Endothelial cell of umbilical vein (primary cell): Measurements from ENCODE around the gene KRTAP5-1.

Source experiments
- EZH2 ChIP-seq: IDR thresholded peaks from 2 replicates; pipeline ENCODE4 v1.6.1; 2012; ENCODE audit warnings: borderline replicate concordance, low read depth, mild to moderate bottlenecking, moderate library complexity, low read length, inconsistent platforms; ENCODE audit not compliant: severe bottlenecking
- FOS ChIP-seq: IDR thresholded peaks from 2 replicates; pipeline ENCODE4 v1.6.1; 2011; ENCODE audit warnings: mild to moderate bottlenecking, low read length, moderate library complexity, borderline replicate concordance; ENCODE audit not compliant: insufficient read depth
- GATA2 ChIP-seq: IDR thresholded peaks from 2 replicates; pipeline ENCODE4 v1.7.0; 2011; ENCODE audit warnings: low read depth, mild to moderate bottlenecking, moderate library complexity, mixed read lengths, low read length; ENCODE audit not compliant: insufficient read length, insufficient read depth
- JUN ChIP-seq: IDR thresholded peaks from 2 replicates; pipeline ENCODE4 v1.6.1; 2011; ENCODE audit warnings: borderline replicate concordance, low read depth; ENCODE audit not compliant: insufficient read length, insufficient read depth
- MYC ChIP-seq: IDR thresholded peaks from one replicate; pipeline ENCODE4 v1.6.1; 2011; ENCODE audit warnings: mild to moderate bottlenecking, low read depth, low read length
- POLR2A ChIP-seq: IDR thresholded peaks from 2 replicates; pipeline ENCODE4 v1.6.1; 2012; ENCODE audit warnings: low read depth, mild to moderate bottlenecking, control low read depth, low read length
- POLR2AphosphoS5 ChIP-seq: IDR thresholded peaks from 2 replicates; pipeline ENCODE4 v1.6.1; 2012; ENCODE audit warnings: low read depth, mild to moderate bottlenecking, control low read depth, low read length, moderate library complexity; ENCODE audit not compliant: insufficient read depth
- TF ChIP-seq, protein P1 (sequence below), 2 donors: IDR thresholded peaks; 1 replicate in 1 of 2; 2 replicates in 1 of 2; pipeline ENCODE4 v1.5.1; 2011; ENCODE audit warnings: low read length in 2 of 2, mild to moderate bottlenecking in 2 of 2, moderate library complexity in 2 of 2, control low read depth in 1 of 2, inconsistent platforms in 1 of 2, low read depth in 1 of 2; ENCODE audit not compliant: insufficient read depth in 1 of 2; ENCODE audit errors: extremely low read depth in 1 of 2
- TF ChIP-seq, protein P2 (sequence below): IDR thresholded peaks from 2 replicates; pipeline ENCODE4 v1.6.1; 2011; ENCODE audit not compliant: insufficient read depth, insufficient read length

DNA sequence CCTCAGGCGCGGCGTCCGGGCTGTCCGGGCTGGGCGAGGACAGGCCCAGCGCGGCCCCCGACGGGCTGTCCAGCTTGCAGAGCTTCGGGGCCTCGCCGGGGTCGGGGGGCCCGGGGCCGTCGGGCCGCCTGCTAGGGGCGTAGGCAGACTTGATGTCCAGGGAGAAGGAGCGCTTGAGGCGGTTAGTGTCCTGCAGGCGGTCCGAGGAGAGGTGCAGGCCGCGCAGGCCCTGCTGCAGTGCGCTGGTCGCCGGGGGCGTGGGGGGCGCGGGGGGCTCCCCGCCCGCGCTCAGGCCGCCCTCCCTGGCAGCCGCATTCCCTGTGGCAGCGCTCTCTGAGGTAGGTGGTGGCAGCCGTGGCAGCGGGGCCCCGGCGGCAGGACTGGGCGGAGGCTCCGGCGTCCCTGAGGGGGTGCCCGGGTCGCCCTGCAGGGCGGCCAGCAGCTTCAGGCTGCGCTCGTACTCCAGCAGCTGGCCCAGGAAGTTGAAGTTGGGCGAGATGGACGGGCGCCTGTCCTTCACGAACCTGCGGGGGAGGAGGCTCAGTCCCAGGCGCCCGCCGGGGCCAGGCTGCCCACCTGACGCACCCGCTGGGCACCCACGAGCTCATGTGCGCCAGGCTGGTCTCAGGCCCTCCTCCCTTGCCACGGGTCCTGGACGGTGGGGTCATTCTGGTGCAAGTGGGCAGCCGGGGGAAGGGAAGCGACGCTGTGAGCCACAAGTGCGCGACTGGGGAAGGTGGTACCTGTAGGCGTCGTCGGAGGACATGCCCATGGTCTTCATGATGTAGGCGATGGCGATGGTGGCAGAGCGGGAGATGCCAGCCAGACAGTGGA, 27.8 kb downstream of the KRTAP5-1 start:
- TF ChIP-seq, protein P1, sequence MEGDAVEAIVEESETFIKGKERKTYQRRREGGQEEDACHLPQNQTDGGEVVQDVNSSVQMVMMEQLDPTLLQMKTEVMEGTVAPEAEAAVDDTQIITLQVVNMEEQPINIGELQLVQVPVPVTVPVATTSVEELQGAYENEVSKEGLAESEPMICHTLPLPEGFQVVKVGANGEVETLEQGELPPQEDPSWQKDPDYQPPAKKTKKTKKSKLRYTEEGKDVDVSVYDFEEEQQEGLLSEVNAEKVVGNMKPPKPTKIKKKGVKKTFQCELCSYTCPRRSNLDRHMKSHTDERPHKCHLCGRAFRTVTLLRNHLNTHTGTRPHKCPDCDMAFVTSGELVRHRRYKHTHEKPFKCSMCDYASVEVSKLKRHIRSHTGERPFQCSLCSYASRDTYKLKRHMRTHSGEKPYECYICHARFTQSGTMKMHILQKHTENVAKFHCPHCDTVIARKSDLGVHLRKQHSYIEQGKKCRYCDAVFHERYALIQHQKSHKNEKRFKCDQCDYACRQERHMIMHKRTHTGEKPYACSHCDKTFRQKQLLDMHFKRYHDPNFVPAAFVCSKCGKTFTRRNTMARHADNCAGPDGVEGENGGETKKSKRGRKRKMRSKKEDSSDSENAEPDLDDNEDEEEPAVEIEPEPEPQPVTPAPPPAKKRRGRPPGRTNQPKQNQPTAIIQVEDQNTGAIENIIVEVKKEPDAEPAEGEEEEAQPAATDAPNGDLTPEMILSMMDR (IDR thresholded peaks at IDR 0.05; ENCODE audit: extremely low read depth in 1 of 2, insufficient read depth in 1 of 2, low read depth in 1 of 2, low read length in 2 of 2), result no peak
- TF ChIP-seq EZH2, result no peak
- TF ChIP-seq, protein P2, sequence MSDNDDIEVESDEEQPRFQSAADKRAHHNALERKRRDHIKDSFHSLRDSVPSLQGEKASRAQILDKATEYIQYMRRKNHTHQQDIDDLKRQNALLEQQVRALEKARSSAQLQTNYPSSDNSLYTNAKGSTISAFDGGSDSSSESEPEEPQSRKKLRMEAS, result no peak
- TF ChIP-seq POLR2AphosphoS5, result no peak
- TF ChIP-seq JUN, result no peak
- no peak for TF ChIP-seq POLR2A
- no peak for TF ChIP-seq GATA2
- no peak for TF ChIP-seq FOS
- TF ChIP-seq MYC, result no peak
